GM19328 (cell line): ENCODE measurements around the gene UGT1A6.

ENCODE experiments used
- ATAC-seq: cut with Tn5 transposase; IDR thresholded peaks from one replicate; pipeline ENCODE4 v1.9.1; 2021; ENCODE audit warnings: mild to moderate bottlenecking, moderate library complexity; ENCODE audit not compliant: unreplicated experiment

UGT1A6 gene

GRCh38 chr2:233764264-233764663, 71.6 kb downstream of the UGT1A6 start:
- ATAC-seq = no peak

GRCh38 chr2:233764761-233765160, 72.1 kb downstream of the UGT1A6 start:
- no peak for ATAC-seq

GRCh38 chr2:233766416-233766815, 73.7 kb downstream of the UGT1A6 start:
- ATAC-seq = no peak

GRCh38 chr2:233768076-233768475, 75.4 kb downstream of the UGT1A6 start:
- ATAC-seq = no peak

- ATAC-seq = no peak
These were observed 76.6 kb downstream of the UGT1A6 start for GRCh38 chr2:233769260-233769659.

GRCh38 chr2:233772153-233772552, 79.5 kb downstream of the UGT1A6 start:
- no peak for ATAC-seq

- no peak for ATAC-seq
These were observed 79.9 kb downstream of the UGT1A6 start for GRCh38 chr2:233772583-233772982.

- no peak for ATAC-seq
These were observed 81.2 kb downstream of the UGT1A6 start for GRCh38 chr2:233773854-233774253.

- no peak for ATAC-seq
These were observed 82.7 kb downstream of the UGT1A6 start for GRCh38 chr2:233775414-233775813.

- ATAC-seq = no peak
These were observed 85.3 kb downstream of the UGT1A6 start, which contains the start of gene MROH2A for GRCh38 chr2:233778030-233778429. TSS of gene MROH2A (plus strand) at chr2:233778330. CDS start at chr2:233779359, 1,029 bp downstream.

- no peak for ATAC-seq
These were observed 87.0 kb downstream of the UGT1A6 start for GRCh38 chr2:233779722-233780121.

GRCh38 chr2:233780771-233781170, 88.1 kb downstream of the UGT1A6 start:
- ATAC-seq = no peak

- no peak for ATAC-seq
These were observed 96.9 kb downstream of the UGT1A6 start for GRCh38 chr2:233789554-233789953.

- ATAC-seq = no peak
These were observed 98.6 kb downstream of the UGT1A6 start for GRCh38 chr2:233791151-233791882.

GRCh38 chr2:233791883-233792329, 99.2 kb downstream of the UGT1A6 start:
- no peak for ATAC-seq

- no peak for ATAC-seq
These were observed 100.0 kb downstream of the UGT1A6 start for GRCh38 chr2:233792720-233793119.

- ATAC-seq = no peak
These were observed 100.9 kb downstream of the UGT1A6 start for GRCh38 chr2:233793465-233794127.

- no peak for ATAC-seq
These were observed 101.5 kb downstream of the UGT1A6 start for GRCh38 chr2:233794128-233794658.

- ATAC-seq = no peak
These were observed 103.1 kb downstream of the UGT1A6 start for GRCh38 chr2:233795735-233796171.

- ATAC-seq = no peak
These were observed 103.6 kb downstream of the UGT1A6 start for GRCh38 chr2:233796254-233796653.

GRCh38 chr2:233798335-233799086, 105.8 kb downstream of the UGT1A6 start:
- ATAC-seq = no peak
